OCI-LY3 (cell line): ENCODE data around the gene FAM76B.

ENCODE experiments used
- H2AFZ ChIP-seq: fragments of 200-600, 300-600 bp; shearing (Covaris generic); 2 replicates; pipeline ENCODE4 v1.6.0; 2014; ENCODE audit warnings: antibody characterized with exemption, low read depth, low read length
- H3K27ac ChIP-seq: fragments of 200-600, 300-600 bp; sonication (generic); 2 replicates; pipeline ENCODE4 v1.5.1; 2014; ENCODE audit warnings: mild to moderate bottlenecking, low read length, moderate library complexity, mixed read lengths
- H3K27me3 ChIP-seq: fragments of 200-600, 300-600 bp; sonication (generic); 2 replicates; pipeline ENCODE4 v1.6.1; 2014; ENCODE audit warnings: low read depth, low read length, mixed read lengths
- H3K36me3 ChIP-seq: fragments of 200-600, 300-600 bp; sonication (generic); replicated peaks from 2 replicates; pipeline ENCODE3; 2014; ENCODE audit warnings: low read depth, low read length, mixed read lengths
- H3K4me1 ChIP-seq: fragments of 300-600, 200-600 bp; sonication (generic); 2 replicates; pipeline ENCODE4 v1.6.1; 2014; ENCODE audit warnings: low read length, mixed read lengths
- H3K4me2 ChIP-seq: fragments of 200-600, 300-600 bp; sonication (generic); 2 replicates; pipeline ENCODE4 v1.6.1; 2014; ENCODE audit warnings: low read length, mixed read lengths
- H3K4me3 ChIP-seq: fragments of 300-600, 200-600 bp; sonication (generic); 2 replicates; pipeline ENCODE4 v1.5.1; 2014; ENCODE audit warnings: antibody characterized with exemption, mild to moderate bottlenecking, low read length, moderate library complexity
- H3K79me2 ChIP-seq: fragments of 300-600, 200-600 bp; shearing (Covaris generic); 2 replicates; pipeline ENCODE4 v1.6.1; 2014; ENCODE audit warnings: mild to moderate bottlenecking, low read length, mixed read lengths
- H3K9ac ChIP-seq: fragments of 300-600, 200-600 bp; shearing (Covaris generic); 2 replicates; pipeline ENCODE4 v1.6.0; 2014; ENCODE audit warnings: mild to moderate bottlenecking, low read length, moderate library complexity
- H3K9me3 ChIP-seq: fragments of 200-600, 300-600 bp; shearing (Covaris generic); 2 replicates; pipeline ENCODE4 v1.6.1; 2014; ENCODE audit warnings: low read length, mixed read lengths; ENCODE audit not compliant: insufficient read depth
- H4K20me1 ChIP-seq: fragments of 200-600, 300-600 bp; sonication (generic); 2 replicates; pipeline ENCODE4 v1.6.1; 2016; ENCODE audit warnings: low read length, mixed read lengths; ENCODE audit not compliant: insufficient read depth
- CTCF ChIP-seq: fragments of 200-600, 300-600 bp; sonication (generic); IDR thresholded peaks from 2 replicates; pipeline ENCODE4 v1.5.1; 2014; ENCODE audit warnings: antibody characterized with exemption, low read length, low read depth
- EZH2phosphoT487 ChIP-seq: fragments of 200-600 bp; shearing (Covaris generic); IDR thresholded peaks from 2 replicates; pipeline ENCODE4 v1.6.1; 2018; ENCODE audit warnings: antibody characterized with exemption, mixed run types, low read depth

FAM76B gene

GRCh38 chr11:95803973-95804372, 14.4 kb upstream of the FAM76B start:
- Histone ChIP-seq H3K36me3 (peaks cover 20% of the 10 kb centered on the region), H3K4me1 (no peaks in the 10 kb centered on the region), H3K9ac (no peak overlapping the region), H3K27me3 (no peaks in the 10 kb centered on the region), H3K4me3 (no peak overlapping the region), H4K20me1 (no peaks in the 10 kb centered on the region), H3K4me2 (no peak overlapping the region), H3K9me3 (no peaks in the 10 kb centered on the region), H3K27ac (no peak overlapping the region), H3K79me2 (no peaks in the 10 kb centered on the region), H2AFZ (no peak overlapping the region)
- TF ChIP-seq EZH2phosphoT487 (no peak), CTCF (no peak)

GRCh38 chr11:95802806-95803205, 13.2 kb upstream of the FAM76B start:
- H3K27me3 ChIP-seq = no peaks in the 10 kb centered on the region
- no peak overlapping the region for H3K4me2 ChIP-seq
- H3K36me3 ChIP-seq = peaks cover 20% of the 10 kb centered on the region
- no peak overlapping the region for H3K27ac ChIP-seq
- H3K4me1 ChIP-seq = no peaks in the 10 kb centered on the region
- H3K4me3 ChIP-seq = no peak overlapping the region
- no peak overlapping the region for H2AFZ ChIP-seq
- H3K79me2 ChIP-seq = no peaks in the 10 kb centered on the region
- TF ChIP-seq EZH2phosphoT487 (no peak), CTCF (no peak)
- H3K9me3 ChIP-seq = no peaks in the 10 kb centered on the region
- no peak overlapping the region for H3K9ac ChIP-seq
- no peaks in the 10 kb centered on the region for H4K20me1 ChIP-seq

DNA sequence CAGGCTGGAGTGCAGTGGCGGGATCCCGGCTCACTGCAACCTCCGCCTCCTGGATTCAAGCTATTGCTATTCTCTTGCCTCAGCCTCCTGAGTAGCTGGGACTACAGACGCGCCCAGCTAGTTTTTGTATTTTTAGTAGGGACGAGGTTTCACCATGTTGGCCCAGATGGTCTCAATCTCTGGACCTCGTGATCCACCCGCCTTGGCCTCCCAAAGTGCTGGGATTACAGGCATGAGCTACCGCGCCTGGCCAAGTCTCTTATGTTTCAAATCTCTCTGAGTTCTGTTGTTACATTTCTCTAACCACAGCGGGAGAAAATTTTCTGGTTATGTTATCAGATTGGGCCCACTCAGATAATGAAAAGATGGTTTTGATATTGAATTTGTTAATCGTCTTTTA, 10.9 kb upstream of the FAM76B start:
- H3K36me3 ChIP-seq = peaks cover 20% of the 10 kb centered on the region

GRCh38 chr11:95799546-95799945, 10.0 kb upstream of the FAM76B start:
- no peaks in the 10 kb centered on the region for H3K27me3 ChIP-seq
- H3K4me2 ChIP-seq = no peak overlapping the region
- TF ChIP-seq CTCF = no peak
- peaks cover 18% of the 10 kb centered on the region for H3K36me3 ChIP-seq
- no peaks in the 10 kb centered on the region for H3K4me1 ChIP-seq
- H3K79me2 ChIP-seq = peaks cover 24% of the 10 kb centered on the region
- H3K9me3 ChIP-seq = no peaks in the 10 kb centered on the region
- no peak overlapping the region for H3K9ac ChIP-seq
- no peak overlapping the region for H3K27ac ChIP-seq
- H2AFZ ChIP-seq = no peak overlapping the region
- peaks cover 5% of the 10 kb centered on the region; the same call in 1 of the 2 replicates for H4K20me1 ChIP-seq
- H3K4me3 ChIP-seq = no peak overlapping the region

More for the DNA sequence above, 10.9 kb upstream of the FAM76B start:
- H3K4me2 ChIP-seq = no peak overlapping the region
- H3K4me1 ChIP-seq = no peaks in the 10 kb centered on the region
- no peak overlapping the region for H3K27ac ChIP-seq
- H3K4me3 ChIP-seq = no peak overlapping the region
- no peak overlapping the region for H3K9ac ChIP-seq
- H4K20me1 ChIP-seq = no peaks in the 10 kb centered on the region
- no peak overlapping the region for H2AFZ ChIP-seq
- H3K27me3 ChIP-seq = no peaks in the 10 kb centered on the region
- H3K9me3 ChIP-seq = no peaks in the 10 kb centered on the region
- peaks cover 16% of the 10 kb centered on the region for H3K79me2 ChIP-seq
- TF ChIP-seq EZH2phosphoT487 (no peak), CTCF (no peak)
